ENCODE measurements around the gene INMT.
A peak's percentile ranks its signal among the peaks of the same experiment; 100 is the strongest.

DNA sequence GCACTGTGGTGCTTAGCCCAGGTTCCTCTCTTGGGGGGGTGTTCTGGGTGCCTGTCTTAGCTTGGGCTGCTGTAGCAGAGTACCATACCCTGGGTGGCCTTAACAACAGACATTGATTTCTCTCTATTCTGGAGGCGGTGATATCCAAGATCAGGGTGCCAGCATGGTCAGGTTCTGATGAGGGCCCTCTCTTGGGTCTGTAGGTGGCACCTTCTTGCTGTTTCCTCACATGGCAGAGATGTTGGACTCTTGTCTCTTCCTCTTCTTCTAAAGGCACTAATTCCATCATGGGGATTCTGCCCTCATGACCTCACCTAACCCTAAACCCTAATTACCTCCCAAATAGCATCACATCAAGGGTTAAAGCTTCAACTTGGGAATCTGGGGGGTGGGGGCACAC lies 49.7 kb upstream of the INMT start:
- TF ChIP-seq, protein P1, sequence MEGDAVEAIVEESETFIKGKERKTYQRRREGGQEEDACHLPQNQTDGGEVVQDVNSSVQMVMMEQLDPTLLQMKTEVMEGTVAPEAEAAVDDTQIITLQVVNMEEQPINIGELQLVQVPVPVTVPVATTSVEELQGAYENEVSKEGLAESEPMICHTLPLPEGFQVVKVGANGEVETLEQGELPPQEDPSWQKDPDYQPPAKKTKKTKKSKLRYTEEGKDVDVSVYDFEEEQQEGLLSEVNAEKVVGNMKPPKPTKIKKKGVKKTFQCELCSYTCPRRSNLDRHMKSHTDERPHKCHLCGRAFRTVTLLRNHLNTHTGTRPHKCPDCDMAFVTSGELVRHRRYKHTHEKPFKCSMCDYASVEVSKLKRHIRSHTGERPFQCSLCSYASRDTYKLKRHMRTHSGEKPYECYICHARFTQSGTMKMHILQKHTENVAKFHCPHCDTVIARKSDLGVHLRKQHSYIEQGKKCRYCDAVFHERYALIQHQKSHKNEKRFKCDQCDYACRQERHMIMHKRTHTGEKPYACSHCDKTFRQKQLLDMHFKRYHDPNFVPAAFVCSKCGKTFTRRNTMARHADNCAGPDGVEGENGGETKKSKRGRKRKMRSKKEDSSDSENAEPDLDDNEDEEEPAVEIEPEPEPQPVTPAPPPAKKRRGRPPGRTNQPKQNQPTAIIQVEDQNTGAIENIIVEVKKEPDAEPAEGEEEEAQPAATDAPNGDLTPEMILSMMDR (IDR thresholded peaks at IDR 0.05) = peak in 3 of 6 experiments; percentile 30 to 34 (median 32)
- no peak for TF ChIP-seq POLR2A (IDR thresholded peaks at IDR 0.05)

All from Peyer's patch (tissue), 4 donors.